Measurements from ENCODE around the gene PIK3CD.

DNA sequence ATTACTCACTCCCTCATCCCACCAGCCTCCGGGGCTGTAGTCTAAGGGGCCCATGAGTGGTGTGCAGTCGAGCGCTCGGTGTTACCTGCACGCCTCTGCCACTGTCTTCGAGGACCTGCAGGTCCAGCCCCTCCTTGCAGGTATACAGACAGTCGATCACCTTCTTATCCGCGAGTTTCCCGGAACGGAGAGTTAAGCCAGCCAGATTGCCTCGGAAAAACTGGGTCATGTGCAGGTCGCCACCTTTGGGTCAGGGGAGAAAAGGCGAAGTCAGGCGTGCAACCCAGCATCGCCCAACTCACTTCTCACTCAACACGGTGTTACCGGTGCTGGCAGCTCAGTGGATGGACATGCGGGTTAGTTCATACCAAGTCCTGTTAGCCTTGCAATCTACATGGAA, 84.3 kb downstream of the PIK3CD start:
- TF ChIP-seq, protein P1, sequence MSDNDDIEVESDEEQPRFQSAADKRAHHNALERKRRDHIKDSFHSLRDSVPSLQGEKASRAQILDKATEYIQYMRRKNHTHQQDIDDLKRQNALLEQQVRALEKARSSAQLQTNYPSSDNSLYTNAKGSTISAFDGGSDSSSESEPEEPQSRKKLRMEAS (IDR thresholded peaks at IDR 0.05; ENCODE audit: low read depth, low read length) = no peak
- no peak for TF ChIP-seq POU2F2 (IDR thresholded peaks at IDR 0.05; ENCODE audit: borderline replicate concordance, low read depth, low read length)
